ENCODE data around the gene CUBN. TPM values are rescaled to one million over a fixed set of nuclear protein-coding genes. Genes with fewer than 3 reads are reported as not detected.
A peak's percentile ranks its signal among the peaks of the same experiment; 100 is the strongest.

The CUBN gene
- total RNA-seq, 1 donor: 1.1 TPM

DNA sequence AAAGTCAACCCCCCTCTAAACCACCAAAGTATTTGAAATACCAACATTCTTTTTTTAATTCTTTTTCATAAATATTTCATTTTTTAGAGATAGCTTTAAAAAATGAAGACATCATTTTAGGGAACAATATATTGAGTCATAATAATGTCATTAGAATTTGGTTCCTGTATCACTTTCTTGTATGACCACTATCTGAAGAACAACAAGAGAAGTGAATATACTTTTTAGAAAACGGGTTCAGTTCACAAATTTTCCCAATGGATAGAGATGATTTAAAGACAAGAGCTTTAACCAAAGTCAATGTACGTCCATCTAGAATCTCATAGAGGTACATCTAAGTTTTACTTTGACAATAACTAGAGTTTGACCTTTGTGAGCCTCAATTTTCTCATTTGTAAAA lies 48.2 kb downstream of the CUBN start:
- Histone ChIP-seq H3K4me2 (ENCODE audit: insufficient read depth, low read length) (no peak overlapping the region), H3K27me3 (ENCODE audit: insufficient read depth, low read length) (no peaks in the 10 kb centered on the region), H4K20me1 (ENCODE audit: insufficient read depth, low read length) (no peaks in the 10 kb centered on the region), H3K79me2 (ENCODE audit: insufficient read depth, low read length) (no peaks in the 10 kb centered on the region), H3K27ac (ENCODE audit: low read depth, low read length) (no peak overlapping the region), H3K4me1 (ENCODE audit: insufficient read depth, low read length) (peaks cover 17% of the 10 kb centered on the region), H3K4me3 (ENCODE audit: insufficient read depth, low read length) (no peak overlapping the region), H3K9me3 (ENCODE audit: low read depth, low read length) (no peaks in the 10 kb centered on the region), H3K36me3 (ENCODE audit: insufficient read depth, low read length) (no peaks in the 10 kb centered on the region), H2AFZ (ENCODE audit: low read length) (no peak overlapping the region)
- no peak for DNase-seq (ENCODE audit: insufficient read length, low spot score, missing footprints)
- TF ChIP-seq, protein P1, sequence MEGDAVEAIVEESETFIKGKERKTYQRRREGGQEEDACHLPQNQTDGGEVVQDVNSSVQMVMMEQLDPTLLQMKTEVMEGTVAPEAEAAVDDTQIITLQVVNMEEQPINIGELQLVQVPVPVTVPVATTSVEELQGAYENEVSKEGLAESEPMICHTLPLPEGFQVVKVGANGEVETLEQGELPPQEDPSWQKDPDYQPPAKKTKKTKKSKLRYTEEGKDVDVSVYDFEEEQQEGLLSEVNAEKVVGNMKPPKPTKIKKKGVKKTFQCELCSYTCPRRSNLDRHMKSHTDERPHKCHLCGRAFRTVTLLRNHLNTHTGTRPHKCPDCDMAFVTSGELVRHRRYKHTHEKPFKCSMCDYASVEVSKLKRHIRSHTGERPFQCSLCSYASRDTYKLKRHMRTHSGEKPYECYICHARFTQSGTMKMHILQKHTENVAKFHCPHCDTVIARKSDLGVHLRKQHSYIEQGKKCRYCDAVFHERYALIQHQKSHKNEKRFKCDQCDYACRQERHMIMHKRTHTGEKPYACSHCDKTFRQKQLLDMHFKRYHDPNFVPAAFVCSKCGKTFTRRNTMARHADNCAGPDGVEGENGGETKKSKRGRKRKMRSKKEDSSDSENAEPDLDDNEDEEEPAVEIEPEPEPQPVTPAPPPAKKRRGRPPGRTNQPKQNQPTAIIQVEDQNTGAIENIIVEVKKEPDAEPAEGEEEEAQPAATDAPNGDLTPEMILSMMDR (IDR thresholded peaks at IDR 0.05; ENCODE audit: extremely low read depth, low read depth, low read length): no peak

DNA sequence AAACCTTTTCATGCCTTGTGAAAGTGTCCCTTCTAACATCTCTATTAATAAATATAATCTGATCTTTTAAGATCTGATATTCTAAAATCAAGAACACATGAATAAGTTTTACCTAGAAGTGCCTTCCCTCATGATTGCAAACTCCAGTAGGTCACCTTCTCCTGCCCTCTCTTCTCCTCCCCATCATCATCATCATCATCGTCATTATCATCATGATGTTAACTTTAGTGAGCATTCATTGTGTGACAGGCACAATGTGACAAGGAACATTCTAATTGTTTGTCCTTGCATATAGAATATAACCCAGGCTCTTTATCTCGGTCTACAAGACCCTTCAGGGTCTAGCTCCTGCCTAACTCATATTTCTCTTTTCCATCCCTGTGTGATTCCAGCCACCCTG lies 51.7 kb downstream of the CUBN start:
- peaks cover 33% of the 10 kb centered on the region for H3K4me1 ChIP-seq (ENCODE audit: insufficient read depth, low read length)
- no peaks in the 10 kb centered on the region for H3K9me3 ChIP-seq (ENCODE audit: low read depth, low read length)
- no peak overlapping the region for H3K4me3 ChIP-seq (ENCODE audit: insufficient read depth, low read length)
- no peaks in the 10 kb centered on the region for H4K20me1 ChIP-seq (ENCODE audit: insufficient read depth, low read length)
- TF ChIP-seq, protein P1 (IDR thresholded peaks at IDR 0.05; ENCODE audit: extremely low read depth, low read depth, low read length): no peak
- H3K4me2 ChIP-seq (ENCODE audit: insufficient read depth, low read length): no peak overlapping the region
- no peaks in the 10 kb centered on the region for H3K27me3 ChIP-seq (ENCODE audit: insufficient read depth, low read length)
- DNase-seq (ENCODE audit: insufficient read length, low spot score, missing footprints): no peak
- H3K27ac ChIP-seq (ENCODE audit: low read depth, low read length): no peak overlapping the region
- no peaks in the 10 kb centered on the region for H3K36me3 ChIP-seq (ENCODE audit: insufficient read depth, low read length)
- H3K79me2 ChIP-seq (ENCODE audit: insufficient read depth, low read length): no peaks in the 10 kb centered on the region
- H2AFZ ChIP-seq (ENCODE audit: low read length): no peak overlapping the region

DNA sequence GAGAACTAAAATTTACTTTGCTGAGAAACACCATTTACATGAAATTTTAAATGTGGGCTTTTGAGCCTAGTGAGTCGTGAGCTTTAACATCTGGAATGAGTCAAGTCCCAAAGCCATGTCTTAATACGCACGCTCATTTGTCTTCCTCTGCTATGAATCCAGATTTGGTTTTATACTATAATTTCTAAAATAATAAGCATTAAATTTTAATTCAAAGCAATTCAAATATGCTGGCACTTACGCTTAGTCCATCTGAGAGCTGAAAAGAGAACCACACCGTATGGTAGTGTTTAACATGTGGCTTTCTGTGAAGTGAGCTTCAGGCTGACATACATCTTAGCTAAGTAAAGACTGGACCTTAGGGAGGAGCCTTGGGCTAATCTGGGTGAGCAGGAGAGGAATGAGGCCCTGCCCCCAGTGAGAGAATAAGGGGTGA lies 52.2 kb downstream of the CUBN start:
- DNase-seq (ENCODE audit: insufficient read length, low spot score, missing footprints): no peak
- Histone ChIP-seq H3K4me1 (ENCODE audit: insufficient read depth, low read length) (peaks cover 33% of the 10 kb centered on the region), H3K36me3 (ENCODE audit: insufficient read depth, low read length) (no peaks in the 10 kb centered on the region), H3K9me3 (ENCODE audit: low read depth, low read length) (no peaks in the 10 kb centered on the region), H3K4me3 (ENCODE audit: insufficient read depth, low read length) (no peak overlapping the region), H3K79me2 (ENCODE audit: insufficient read depth, low read length) (no peaks in the 10 kb centered on the region), H2AFZ (ENCODE audit: low read length) (peak overlapping the region; percentile 36), H4K20me1 (ENCODE audit: insufficient read depth, low read length) (no peaks in the 10 kb centered on the region), H3K4me2 (ENCODE audit: insufficient read depth, low read length) (no peak overlapping the region), H3K27me3 (ENCODE audit: insufficient read depth, low read length) (no peaks in the 10 kb centered on the region), H3K27ac (ENCODE audit: low read depth, low read length) (peak overlapping the region; percentile 94)
- TF ChIP-seq, protein P1 (IDR thresholded peaks at IDR 0.05; ENCODE audit: extremely low read depth, low read depth, low read length): no peak

DNA sequence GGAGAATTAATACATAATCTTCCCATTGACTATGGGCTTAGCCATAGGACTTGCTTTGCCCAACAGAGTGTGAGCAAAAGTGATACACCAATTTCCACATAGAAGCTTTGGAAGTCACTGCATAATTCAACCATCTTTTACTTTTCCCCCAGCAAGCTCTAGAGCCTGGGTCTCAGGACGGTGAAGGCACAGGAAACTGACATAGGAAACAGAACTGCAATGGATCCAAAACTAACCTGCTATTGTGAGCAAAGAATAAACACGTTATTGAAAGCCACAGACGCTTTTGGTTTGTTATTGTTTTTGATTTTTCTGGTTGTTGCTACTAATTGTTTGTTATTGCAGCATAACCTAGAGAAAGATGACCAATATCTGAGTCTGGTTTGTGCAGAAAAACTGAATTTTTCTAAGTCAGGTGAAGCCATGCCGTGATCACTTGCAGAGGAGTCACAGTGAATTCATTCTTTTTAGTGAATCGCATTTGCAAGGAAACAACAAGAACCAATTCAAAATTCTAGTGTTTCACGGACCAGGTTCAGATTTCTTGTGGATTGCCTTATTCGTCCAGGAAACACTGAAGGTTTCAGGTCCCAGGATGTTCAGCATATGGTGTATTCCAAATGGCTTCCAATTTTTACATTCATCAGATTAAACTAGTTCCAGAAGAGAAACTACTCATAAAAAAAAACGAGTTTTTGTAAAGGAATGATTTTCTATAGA lies 52.8 kb downstream of the CUBN start:
- no peak overlapping the region for H3K4me3 ChIP-seq (ENCODE audit: insufficient read depth, low read length)
- H3K9me3 ChIP-seq (ENCODE audit: low read depth, low read length): no peaks in the 10 kb centered on the region
- H2AFZ ChIP-seq (ENCODE audit: low read length): peak overlapping the region; percentile 36
- peak overlapping the region; percentile 94 for H3K27ac ChIP-seq (ENCODE audit: low read depth, low read length)
- DNase-seq (ENCODE audit: insufficient read length, low spot score, missing footprints): no peak
- H4K20me1 ChIP-seq (ENCODE audit: insufficient read depth, low read length): no peaks in the 10 kb centered on the region
- no peaks in the 10 kb centered on the region for H3K27me3 ChIP-seq (ENCODE audit: insufficient read depth, low read length)
- H3K4me2 ChIP-seq (ENCODE audit: insufficient read depth, low read length): peak overlapping the region; percentile 68
- H3K4me1 ChIP-seq (ENCODE audit: insufficient read depth, low read length): peaks cover 33% of the 10 kb centered on the region
- H3K36me3 ChIP-seq (ENCODE audit: insufficient read depth, low read length): no peaks in the 10 kb centered on the region
- TF ChIP-seq, protein P1 (IDR thresholded peaks at IDR 0.05; ENCODE audit: extremely low read depth, low read depth, low read length): no peak
- no peaks in the 10 kb centered on the region for H3K79me2 ChIP-seq (ENCODE audit: insufficient read depth, low read length)
